ENCODE measurements around the gene TP53RK. TPM values are rescaled to one million over a fixed set of nuclear protein-coding genes. Genes with fewer than 3 reads are reported as not detected.

The TP53RK gene
- total RNA-seq, 1 experiment from 2014 or later, result 20.6 TPM

GRCh38 chr20:46720019-46720418 lies 30.8 kb upstream of the TP53RK start:
- TF ChIP-seq CTCF (conservative IDR thresholded peaks at IDR 0.05; ENCODE audit: low read depth, low read length), result no peak
- TF ChIP-seq EZH2 (IDR thresholded peaks at IDR 0.05; ENCODE audit: borderline replicate concordance, low read depth, low read length, poor library complexity, severe bottlenecking), result no peak
- peaks cover 2% of the 10 kb centered on the region for H3K27me3 ChIP-seq (replicated peaks; ENCODE audit: insufficient read depth, low read depth, low read length, poor library complexity)
- no peaks in the 10 kb centered on the region for H3K36me3 ChIP-seq (ENCODE audit: insufficient read depth, low read length, poor library complexity, severe bottlenecking)
- CTCF ChIA-PET, result no interaction called here
- no peak overlapping the region for H3K4me3 ChIP-seq (ENCODE audit: low read depth, low read length, poor library complexity, severe bottlenecking)
- no peaks in the 10 kb centered on the region for H3K4me1 ChIP-seq (ENCODE audit: insufficient read depth, low read length, poor library complexity, severe bottlenecking)
- peaks cover 2% of the 10 kb centered on the region for H3K9me3 ChIP-seq (ENCODE audit: low read depth, low read length, poor library complexity, severe bottlenecking)
- no peak overlapping the region for H3K27ac ChIP-seq (ENCODE audit: low read depth, low read length, poor library complexity, severe bottlenecking)
- intact Hi-C loops (cut with micrococcal nuclease; ENCODE audit: unreplicated experiment), result no loop called here
- POLR2A ChIA-PET (ENCODE audit: low non-redundant PET), result no interaction called here
- BruUV-seq (replicated peaks), result no TSS peak
- no peak for DNase-seq (ENCODE audit: low spot score)

- H3K4me3 ChIP-seq (ENCODE audit: low read depth, low read length, poor library complexity, severe bottlenecking), result no peak overlapping the region
- H3K27me3 ChIP-seq (replicated peaks; ENCODE audit: insufficient read depth, low read depth, low read length, poor library complexity), result peaks cover 2% of the 10 kb centered on the region
- no TSS peak for BruUV-seq (replicated peaks)
- TF ChIP-seq CTCF (conservative IDR thresholded peaks at IDR 0.05; ENCODE audit: low read depth, low read length) (no peak), EZH2 (IDR thresholded peaks at IDR 0.05; ENCODE audit: borderline replicate concordance, low read depth, low read length, poor library complexity, severe bottlenecking) (no peak)
- POLR2A ChIA-PET (ENCODE audit: low non-redundant PET), result no interaction called here
- intact Hi-C loops (cut with micrococcal nuclease; ENCODE audit: unreplicated experiment), result no loop called here
- no peaks in the 10 kb centered on the region for H3K36me3 ChIP-seq (ENCODE audit: insufficient read depth, low read length, poor library complexity, severe bottlenecking)
- H3K27ac ChIP-seq (ENCODE audit: low read depth, low read length, poor library complexity, severe bottlenecking), result no peak overlapping the region
- CTCF ChIA-PET, result no interaction called here
- H3K4me1 ChIP-seq (ENCODE audit: insufficient read depth, low read length, poor library complexity, severe bottlenecking), result no peaks in the 10 kb centered on the region
- no peak for DNase-seq (ENCODE audit: low spot score)
- peaks cover 2% of the 10 kb centered on the region for H3K9me3 ChIP-seq (ENCODE audit: low read depth, low read length, poor library complexity, severe bottlenecking)
Measured at GRCh38 chr20:46717818-46718541, 28.7 kb upstream of the TP53RK start.

- intact Hi-C loops (cut with micrococcal nuclease; ENCODE audit: unreplicated experiment), result no loop called here
- DNase-seq (ENCODE audit: low spot score), result no peak
- no peak overlapping the region for H3K4me3 ChIP-seq (ENCODE audit: low read depth, low read length, poor library complexity, severe bottlenecking)
- no peaks in the 10 kb centered on the region for H3K4me1 ChIP-seq (ENCODE audit: insufficient read depth, low read length, poor library complexity, severe bottlenecking)
- CTCF ChIA-PET, result no interaction called here
- no peak overlapping the region for H3K27ac ChIP-seq (ENCODE audit: low read depth, low read length, poor library complexity, severe bottlenecking)
- BruUV-seq (replicated peaks), result no TSS peak
- H3K27me3 ChIP-seq (replicated peaks; ENCODE audit: insufficient read depth, low read depth, low read length, poor library complexity), result peaks cover 5% of the 10 kb centered on the region
- POLR2A ChIA-PET (ENCODE audit: low non-redundant PET), result no interaction called here
- no peaks in the 10 kb centered on the region for H3K36me3 ChIP-seq (ENCODE audit: insufficient read depth, low read length, poor library complexity, severe bottlenecking)
- H3K9me3 ChIP-seq (ENCODE audit: low read depth, low read length, poor library complexity, severe bottlenecking), result no peaks in the 10 kb centered on the region
- TF ChIP-seq EZH2 (IDR thresholded peaks at IDR 0.05; ENCODE audit: borderline replicate concordance, low read depth, low read length, poor library complexity, severe bottlenecking) (no peak), CTCF (conservative IDR thresholded peaks at IDR 0.05; ENCODE audit: low read depth, low read length) (no peak)
Measured at GRCh38 chr20:46715292-46715756, 26.1 kb upstream of the TP53RK start.
